Neural progenitor cell (in vitro differentiated cells): Measurements from ENCODE around the gene SOX21. TPM values are rescaled to one million over a fixed set of nuclear protein-coding genes. Genes with fewer than 3 reads are reported as not detected.

Experiments
- DNase-seq: peaks from one replicate; pipeline ENCODE4 v3.0.0-alpha.2; 2016; ENCODE audit warnings: low spot score
- H2AFZ ChIP-seq: fragments of 200-600 bp; sonication (generic); replicated peaks from 2 replicates; pipeline ENCODE4 v1.6.1; 2016; ENCODE audit warnings: antibody characterized with exemption
- H3F3A ChIP-seq: fragments of 200-600 bp; sonication (generic); 2 replicates; pipeline ENCODE4 v1.6.1; 2016; ENCODE audit warnings: antibody characterized with exemption, low read depth
- H3K27ac ChIP-seq: fragments of 200-600 bp; sonication (generic); 2 replicates; pipeline ENCODE4 v1.5.1; 2016; ENCODE audit warnings: mild to moderate bottlenecking
- H3K27me3 ChIP-seq: fragments of 200-600 bp; sonication (generic); 2 replicates; pipeline ENCODE4 v1.6.1; 2016; ENCODE audit warnings: mild to moderate bottlenecking, moderate library complexity
- H3K36me3 ChIP-seq: fragments of 200-600 bp; sonication (generic); 2 replicates; pipeline ENCODE4 v1.5.1; 2016
- H3K4me1 ChIP-seq: fragments of 200-600 bp; sonication (generic); 2 replicates; pipeline ENCODE4 v1.6.1; 2016; ENCODE audit warnings: mixed run types
- H3K4me2 ChIP-seq: fragments of 200-600 bp; sonication (generic); 2 replicates; pipeline ENCODE4 v1.6.1; 2016
- H3K4me3 ChIP-seq: fragments of 200-600 bp; sonication (generic); 2 replicates; pipeline ENCODE4 v1.5.1; 2016
- H3K79me2 ChIP-seq: fragments of 200-600 bp; sonication (generic); 2 replicates; pipeline ENCODE4 v1.6.1; 2016; ENCODE audit warnings: low read depth
- H3K9ac ChIP-seq: fragments of 200-600 bp; sonication (generic); 2 replicates; pipeline ENCODE4 v1.6.1; 2016
- H3K9me3 ChIP-seq: fragments of 200-600 bp; sonication (generic); 2 replicates; pipeline ENCODE4 v1.5.1; 2016; ENCODE audit warnings: low read depth
- H4K20me1 ChIP-seq: fragments of 200-600 bp; sonication (generic); 2 replicates; pipeline ENCODE4 v1.6.1; 2016; ENCODE audit warnings: low read depth
- H3K27ac Mint-ChIP-seq: 3 replicates; pipeline ENCODE4 v1.8.0; 2021; ENCODE audit warnings: mixed read lengths
- H3K27me3 Mint-ChIP-seq: 2 replicates; pipeline ENCODE4 v1.8.0; 2022; ENCODE audit warnings: low read depth, mild to moderate bottlenecking, inconsistent platforms, moderate library complexity, mixed read lengths; ENCODE audit not compliant: insufficient read depth
- H3K36me3 Mint-ChIP-seq: 3 replicates; pipeline ENCODE4 v1.8.0; 2021; ENCODE audit warnings: mixed read lengths
- H3K4me1 Mint-ChIP-seq: 3 replicates; pipeline ENCODE4 v1.8.0; 2021; ENCODE audit warnings: mixed read lengths
- H3K4me3 Mint-ChIP-seq: 3 replicates; pipeline ENCODE4 v1.8.0; 2021; ENCODE audit warnings: mild to moderate bottlenecking, moderate library complexity, mixed read lengths
- H3K9me3 Mint-ChIP-seq: 3 replicates; pipeline ENCODE4 v1.8.0; 2020; ENCODE audit warnings: mixed read lengths
- CTCF ChIP-seq: fragments of 200-600 bp; sonication (generic); IDR thresholded peaks from 2 replicates; pipeline ENCODE4 v1.5.1; 2017; ENCODE audit warnings: antibody characterized with exemption, mild to moderate bottlenecking
- EZH2 ChIP-seq: fragments of 200-600 bp; sonication (generic); IDR thresholded peaks from 2 replicates; pipeline ENCODE4 v1.6.1; 2017; ENCODE audit warnings: antibody characterized with exemption, mild to moderate bottlenecking, moderate library complexity
- EZH2phosphoT487 ChIP-seq: fragments of 200-600 bp; sonication (generic); IDR thresholded peaks from 2 replicates; pipeline ENCODE4 v1.6.1; 2017; ENCODE audit warnings: antibody characterized with exemption
- small RNA-seq: library from RNA; depleted of rRNA; stranded (forward); fragments of <200 nt; gene quantifications from one replicate; pipeline ENCODE3, GENCODE V24; 2015
- total RNA-seq: library from RNA; depleted of rRNA; stranded (reverse); fragments of >200 nt; gene quantifications from 2 replicates; pipeline ENCODE4 v1.2.3, GENCODE V29; 2015; ENCODE audit warnings: low replicate concordance

The SOX21 gene
- total RNA-seq, 1 donor from 2014 or later = 94.7 TPM

GRCh38 chr13:94661406-94661805 lies 50.9 kb downstream of the SOX21 start:
- no peaks in the 10 kb centered on the region for H3K9me3 ChIP-seq
- peak overlapping the region; percentile 84 for H3K27ac Mint-ChIP-seq
- DNase-seq = peak; percentile 40
- H3K4me2 ChIP-seq = peak overlapping the region; percentile 65
- no peaks in the 10 kb centered on the region for H3K36me3 ChIP-seq
- H3K27me3 ChIP-seq = no peaks in the 10 kb centered on the region
- H2AFZ ChIP-seq = no peak overlapping the region
- H3K79me2 ChIP-seq = no peaks in the 10 kb centered on the region
- H3K9ac ChIP-seq = no peak overlapping the region
- peak overlapping the region; percentile 70 for H3K4me3 Mint-ChIP-seq
- H3K4me1 ChIP-seq = peaks cover 57% of the 10 kb centered on the region
- H4K20me1 ChIP-seq = no peaks in the 10 kb centered on the region
- peaks cover 62% of the 10 kb centered on the region for H3K4me1 Mint-ChIP-seq
- TF ChIP-seq EZH2 (no peak), EZH2phosphoT487 (no peak), CTCF (no peak)
- H3K27ac ChIP-seq = peak overlapping the region; percentile 73
- H3K36me3 Mint-ChIP-seq = no peaks in the 10 kb centered on the region
- H3K9me3 Mint-ChIP-seq = no peaks in the 10 kb centered on the region
- peaks cover 25% of the 10 kb centered on the region for H3F3A ChIP-seq
- H3K27me3 Mint-ChIP-seq = no peaks in the 10 kb centered on the region
- H3K4me3 ChIP-seq = peak overlapping the region; percentile 6

GRCh38 chr13:94660695-94661326 lies 51.5 kb downstream of the SOX21 start:
- TF ChIP-seq CTCF (peak; percentile 52), EZH2phosphoT487 (no peak), EZH2 (no peak)
- Histone ChIP-seq H3K36me3 (no peaks in the 10 kb centered on the region), H3K27ac (peak overlapping the region; percentile 73), H2AFZ (no peak overlapping the region), H3K4me2 (peak overlapping the region; percentile 65), H3K4me1 (peaks cover 57% of the 10 kb centered on the region), H3F3A (peaks cover 25% of the 10 kb centered on the region), H3K4me3 (peak overlapping the region; percentile 6), H3K9me3 (no peaks in the 10 kb centered on the region), H3K79me2 (no peaks in the 10 kb centered on the region), H3K9ac (no peak overlapping the region), H4K20me1 (no peaks in the 10 kb centered on the region), H3K27me3 (no peaks in the 10 kb centered on the region)
- Mint-ChIP-seq H3K36me3 (peaks cover under 1% of the 10 kb centered on the region), H3K4me3 (peak overlapping the region; percentile 70), H3K9me3 (peaks cover 4% of the 10 kb centered on the region), H3K27me3 (no peaks in the 10 kb centered on the region), H3K4me1 (peaks cover 57% of the 10 kb centered on the region), H3K27ac (peak overlapping the region; percentile 84)
- peak; percentile 47 for DNase-seq

Small RNA genes lying within 50 kb of the gene (small RNA-seq; reads per million reads assigned to genes)
- gene RN7SL585P = not detected

Other genes with a start within 250 kb of the SOX21 start
- 0.09 TPM in 1 of 2 replicates, not detected in the other for gene DCT, start 232.9 kb downstream of the SOX21 start, total RNA-seq
- gene TGDS, start 116.4 kb downstream of the SOX21 start, total RNA-seq = 24.3 and 41.2 TPM in 2 replicates
- gene GPR180, start 110.7 kb downstream of the SOX21 start, total RNA-seq = 9.7 and 16.5 TPM in 2 replicates